CD14-positive monocyte (primary cell): ENCODE data around the gene IRS1. TPM values are rescaled to one million over a fixed set of nuclear protein-coding genes. Genes with fewer than 3 reads are reported as not detected.

Experiments used
- DNase-seq, 3 donors: peaks; one replicate each; pipeline ENCODE4 v3.0.0-alpha.2; 2011 to 2022
- H2AFZ ChIP-seq: 2 replicates; pipeline ENCODE4 v1.6.0; 2012; ENCODE audit warnings: mild to moderate bottlenecking, low read depth, low read length, inconsistent platforms; ENCODE audit not compliant: insufficient read depth, poor library complexity, severe bottlenecking
- H3K27ac ChIP-seq, 2 donors: 1 replicate in 1 of 2; 2 replicates in 1 of 2; pipeline ENCODE4 v1.5.1; 2012 to 2013; ENCODE audit warnings: low read length in 2 of 2, control low read depth in 1 of 2, inconsistent platforms in 1 of 2, low read depth in 1 of 2, mild to moderate bottlenecking in 1 of 2
- H3K27me3 ChIP-seq, 2 donors: one replicate each; pipeline versions ENCODE4 v1.6.0 to v1.6.1; 2011 to 2013; ENCODE audit warnings: low read length in 2 of 2; ENCODE audit not compliant: control insufficient read depth in 2 of 2, insufficient read depth in 2 of 2
- H3K36me3 ChIP-seq, 2 donors: replicated peaks in 1 of 2; 1 replicate in 1 of 2; 2 replicates in 1 of 2; pipeline versions ENCODE4 v1.5.1 to v1.6.1; 2012 to 2013; ENCODE audit warnings: low read length in 2 of 2, control low read depth in 1 of 2, inconsistent platforms in 1 of 2, mild to moderate bottlenecking in 1 of 2; ENCODE audit not compliant: insufficient read depth in 2 of 2, control insufficient read depth in 1 of 2
- H3K4me1 ChIP-seq, 2 donors: 1 replicate in 1 of 2; 2 replicates in 1 of 2; pipeline versions ENCODE4 v1.5.1 to v1.6.1; 2012 to 2013; ENCODE audit warnings: low read length in 2 of 2, control low read depth in 1 of 2, inconsistent platforms in 1 of 2, mild to moderate bottlenecking in 1 of 2, moderate library complexity in 1 of 2; ENCODE audit not compliant: insufficient read depth in 2 of 2, control insufficient read depth in 1 of 2
- H3K4me2 ChIP-seq: replicated peaks from 2 replicates; pipeline ENCODE3; 2012; ENCODE audit warnings: low read length, moderate library complexity, mild to moderate bottlenecking; ENCODE audit not compliant: poor library complexity, severe bottlenecking; ENCODE audit errors: extremely low read depth
- H3K4me3 ChIP-seq, 3 experiments: fragments of 200-600 bp in 1 of 3; sonication (generic) in 1 of 3; replicated peaks in 1 of 3; 1 replicate in 2 of 3; 2 replicates in 1 of 3; pipeline ENCODE4 v1.5.1; 2011 to 2013; ENCODE audit warnings: low read length in 3 of 3, mild to moderate bottlenecking in 3 of 3, control low read depth in 2 of 3, low read depth in 2 of 3, inconsistent platforms in 1 of 3, moderate library complexity in 1 of 3
- H3K79me2 ChIP-seq: 2 replicates; pipeline ENCODE4 v1.6.0; 2012; ENCODE audit warnings: mild to moderate bottlenecking, control low read depth, inconsistent platforms, low read length, moderate library complexity; ENCODE audit not compliant: insufficient read depth
- H3K9ac ChIP-seq: 2 replicates; pipeline ENCODE4 v1.6.0; 2017; ENCODE audit warnings: low read length, mild to moderate bottlenecking; ENCODE audit not compliant: insufficient read depth, poor library complexity, severe bottlenecking
- H3K9me3 ChIP-seq, 2 donors: replicated peaks in 1 of 2; 1 replicate in 1 of 2; 2 replicates in 1 of 2; pipeline versions ENCODE4 v1.5.1 to v1.6.1; 2012 to 2013; ENCODE audit warnings: low read length in 2 of 2, control low read depth in 1 of 2; ENCODE audit not compliant: control insufficient read depth in 1 of 2, insufficient read depth in 1 of 2
- H4K20me1 ChIP-seq: 2 replicates; pipeline ENCODE4 v1.6.0; 2012; ENCODE audit warnings: mild to moderate bottlenecking, low read length, control low read depth, moderate library complexity; ENCODE audit not compliant: insufficient read depth
- H3K27ac Mint-ChIP-seq, 7 donors: one replicate each; pipeline ENCODE4 v1.8.0; 2020; ENCODE audit warnings: mild to moderate bottlenecking in 7 of 7, mixed read lengths in 7 of 7, moderate library complexity in 6 of 7, inconsistent platforms in 2 of 7
- H3K27me3 Mint-ChIP-seq, 3 donors: one replicate each; pipeline ENCODE4 v1.8.0; 2021 to 2022; ENCODE audit warnings: low read depth in 3 of 3, mild to moderate bottlenecking in 3 of 3, mixed read lengths in 3 of 3, moderate library complexity in 3 of 3, inconsistent platforms in 1 of 3
- H3K36me3 Mint-ChIP-seq, 2 donors: one replicate each; pipeline ENCODE4 v1.8.0; 2020; ENCODE audit warnings: mixed read lengths in 2 of 2, inconsistent platforms in 1 of 2, mild to moderate bottlenecking in 1 of 2
- H3K4me1 Mint-ChIP-seq: one replicate; pipeline ENCODE4 v1.8.0; 2020; ENCODE audit warnings: mild to moderate bottlenecking, mixed read lengths
- H3K4me3 Mint-ChIP-seq, 2 donors: one replicate each; pipeline ENCODE4 v1.8.0; 2020; ENCODE audit warnings: mild to moderate bottlenecking in 2 of 2, mixed read lengths in 2 of 2, moderate library complexity in 1 of 2
- H3K9me3 Mint-ChIP-seq, 7 donors: one replicate each; pipeline ENCODE4 v1.8.0; 2020 to 2022; ENCODE audit warnings: mixed read lengths in 7 of 7, mild to moderate bottlenecking in 6 of 7, moderate library complexity in 6 of 7, inconsistent platforms in 2 of 7
- WGBS: methylation state at CpG from one replicate; pipeline ENCODE4 v1.1.5; 2013; ENCODE audit warnings: missing lambda C conversion rate; ENCODE audit not compliant: insufficient coverage; 5-methylcytosine and 5-hydroxymethylcytosine counted together
- intact Hi-C, 2 donors: fragments of 100-400 bp; cut with micrococcal nuclease; formaldehyde crosslinking; loops; one replicate each; pipeline versions ENCODE4 v1.15.0 to v1.15.1; 2023
- polyA plus RNA-seq, 3 donors: library from polyadenylated mRNA; depleted of rRNA in 1 of 3; unstranded in 2 of 3; stranded (reverse) in 1 of 3; fragments of 300-500 nt in 2 of 3; fragments of >200 nt in 1 of 3; fragmentation: Illumina TruSeq in 2 of 3; gene quantifications; 1 replicate in 2 of 3; 2 replicates in 1 of 3; pipeline ENCODE4 v1.2.3, GENCODE V29; 2012 to 2021
- TF ChIP-seq, protein P1 (sequence below): fragments of 200-600 bp; IDR thresholded peaks from one replicate; pipeline ENCODE4 v1.8.0; 2022; ENCODE audit warnings: antibody characterized with exemption, mild to moderate bottlenecking

IRS1 gene
- polyA plus RNA-seq, 3 donors: 0.10 to 0.19 TPM; not detected in 1

GRCh38 chr2:226693521-226693920 lies 106.1 kb downstream of the IRS1 start:
- no peaks in the 10 kb centered on the region for H3K36me3 Mint-ChIP-seq
- intact Hi-C loops: no loop called here
- peaks cover 1% of the 10 kb centered on the region for H3K4me1 Mint-ChIP-seq
- H3K27me3 Mint-ChIP-seq: peaks cover 2 to 19% (median 6%) of the 10 kb centered on the region in 3 donors
- no peak overlapping the region for H3K4me3 ChIP-seq
- H3K4me3 Mint-ChIP-seq: no peak overlapping the region
- no peaks in the 10 kb centered on the region for H4K20me1 ChIP-seq
- no peak overlapping the region for H3K4me2 ChIP-seq
- no peak overlapping the region for H3K9ac ChIP-seq
- no peaks in the 10 kb centered on the region for H3K9me3 ChIP-seq
- no peak overlapping the region for H3K27ac Mint-ChIP-seq
- no peak for DNase-seq
- no peaks in the 10 kb centered on the region for H3K36me3 ChIP-seq
- H3K79me2 ChIP-seq: no peaks in the 10 kb centered on the region
- peaks cover 5 to 7% of the 10 kb centered on the region in 2 donors for H3K27me3 ChIP-seq
- H2AFZ ChIP-seq: no peak overlapping the region
- H3K27ac ChIP-seq: no peak overlapping the region
- 0% methylated on average over 1 of the region's 4 CpGs for WGBS
- no peaks in the 10 kb centered on the region for H3K4me1 ChIP-seq
- TF ChIP-seq, protein P1, sequence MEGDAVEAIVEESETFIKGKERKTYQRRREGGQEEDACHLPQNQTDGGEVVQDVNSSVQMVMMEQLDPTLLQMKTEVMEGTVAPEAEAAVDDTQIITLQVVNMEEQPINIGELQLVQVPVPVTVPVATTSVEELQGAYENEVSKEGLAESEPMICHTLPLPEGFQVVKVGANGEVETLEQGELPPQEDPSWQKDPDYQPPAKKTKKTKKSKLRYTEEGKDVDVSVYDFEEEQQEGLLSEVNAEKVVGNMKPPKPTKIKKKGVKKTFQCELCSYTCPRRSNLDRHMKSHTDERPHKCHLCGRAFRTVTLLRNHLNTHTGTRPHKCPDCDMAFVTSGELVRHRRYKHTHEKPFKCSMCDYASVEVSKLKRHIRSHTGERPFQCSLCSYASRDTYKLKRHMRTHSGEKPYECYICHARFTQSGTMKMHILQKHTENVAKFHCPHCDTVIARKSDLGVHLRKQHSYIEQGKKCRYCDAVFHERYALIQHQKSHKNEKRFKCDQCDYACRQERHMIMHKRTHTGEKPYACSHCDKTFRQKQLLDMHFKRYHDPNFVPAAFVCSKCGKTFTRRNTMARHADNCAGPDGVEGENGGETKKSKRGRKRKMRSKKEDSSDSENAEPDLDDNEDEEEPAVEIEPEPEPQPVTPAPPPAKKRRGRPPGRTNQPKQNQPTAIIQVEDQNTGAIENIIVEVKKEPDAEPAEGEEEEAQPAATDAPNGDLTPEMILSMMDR: no peak
- peaks cover 0 to 2% (median 0%) of the 10 kb centered on the region in 7 donors for H3K9me3 Mint-ChIP-seq

GRCh38 chr2:226692521-226693126 lies 107.0 kb downstream of the IRS1 start:
- Mint-ChIP-seq H3K4me3 (no peak overlapping the region), H3K27me3 (peaks cover 2 to 19% (median 6%) of the 10 kb centered on the region in 3 donors), H3K4me1 (peaks cover 1% of the 10 kb centered on the region), H3K36me3 (no peaks in the 10 kb centered on the region), H3K9me3 (peaks cover 0 to 3% (median 0%) of the 10 kb centered on the region in 7 donors), H3K27ac (no peak overlapping the region)
- WGBS: 60% methylated on average over 1 of the region's 9 CpGs
- TF ChIP-seq, protein P1: no peak
- Histone ChIP-seq H3K36me3 (no peaks in the 10 kb centered on the region), H3K4me2 (no peak overlapping the region), H3K27me3 (peaks cover 5 to 7% of the 10 kb centered on the region in 2 donors), H3K27ac (no peak overlapping the region), H2AFZ (no peak overlapping the region), H3K4me3 (no peak overlapping the region), H3K9ac (no peak overlapping the region), H4K20me1 (no peaks in the 10 kb centered on the region), H3K79me2 (no peaks in the 10 kb centered on the region), H3K4me1 (no peaks in the 10 kb centered on the region), H3K9me3 (no peaks in the 10 kb centered on the region)
- no peak for DNase-seq
- intact Hi-C loops: no loop called here
